ENCODE measurements around the gene SLC35B2. TPM values are rescaled to one million over a fixed set of nuclear protein-coding genes. Genes with fewer than 3 reads are reported as not detected.

SLC35B2 gene
- total and polyA plus RNA-seq, 4 donors: 18.9 to 27.0 (median 21.1) TPM

- DNase-seq (ENCODE audit: low spot score): no peak
- H3K27me3 ChIP-seq (ENCODE audit: control insufficient read depth in 4 of 4, insufficient read depth in 4 of 4, low read length in 3 of 4): peaks cover 0 to 11% (median 5%) of the 10 kb centered on the region in 4 donors
Observed at GRCh38 chr6:44271406-44271723, 14.0 kb upstream of the SLC35B2 start.

More at GRCh38 chr6:44271406-44271723, 14.0 kb upstream of the SLC35B2 start:
- Histone ChIP-seq H3K27ac (ENCODE audit: low read depth in 1 of 2, low read length in 2 of 2) (no peak overlapping the region), H3K9me3 (ENCODE audit: control insufficient read depth in 4 of 4, low read length in 3 of 4) (no peaks in the 10 kb centered on the region), H3K36me3 (ENCODE audit: control insufficient read depth in 4 of 4, insufficient read depth in 3 of 4, low read depth in 1 of 4, low read length in 3 of 4) (no peaks in the 10 kb centered on the region), H3K4me3 (ENCODE audit: low read depth in 1 of 3, low read length in 3 of 3) (no peak overlapping the region), H3K9ac (ENCODE audit: low read depth in 1 of 2, low read length in 2 of 2) (no peak overlapping the region), H3K4me1 (ENCODE audit: control insufficient read depth in 4 of 4, insufficient read depth in 4 of 4, low read length in 3 of 4) (peaks cover 0 to 9% (median 3%) of the 10 kb centered on the region in 4 donors)
- TF ChIP-seq HNF4A (conservative IDR thresholded peaks at IDR 0.05) (no peak), CTCF (IDR thresholded peaks at IDR 0.05; ENCODE audit: low read depth, low read length, missing input control) (no peak), EGR1 (IDR thresholded peaks at IDR 0.05; ENCODE audit: low read depth in 2 of 2) (no peak), HNF4G (IDR thresholded peaks at IDR 0.05) (no peak), SP1 (IDR thresholded peaks at IDR 0.05) (no peak), TAF1 (conservative IDR thresholded peaks at IDR 0.05) (no peak), JUND (IDR thresholded peaks at IDR 0.05) (no peak), ATF3 (IDR thresholded peaks at IDR 0.05) (no peak), YY1 (IDR thresholded peaks at IDR 0.05) (no peak), FOXA1 (IDR thresholded peaks at IDR 0.05) (no peak), REST (IDR thresholded peaks at IDR 0.05) (no peak), NR2F2 (IDR thresholded peaks at IDR 0.05) (no peak), RXRA (IDR thresholded peaks at IDR 0.05) (no peak), FOXA2 (IDR thresholded peaks at IDR 0.05) (no peak), MAX (IDR thresholded peaks at IDR 0.05) (no peak), GABPA (IDR thresholded peaks at IDR 0.05 in 1 of 2, conservative IDR thresholded peaks at IDR 0.05 in 1 of 2) (no peak), RAD21 (IDR thresholded peaks at IDR 0.05) (no peak)
- 91% methylated on average over 6 of the region's 6 CpGs for WGBS
